ENCODE data around the gene HIPK4.
"Not testable (repeated sequence)": the region's sequence is repeated elsewhere in the genome, so short reads cannot be mapped to it uniquely, and the experiment has no call there.

The HIPK4 gene

GRCh38 chr19:40339018-40339728 is 50.8 kb downstream of the HIPK4 start:
- DNase-seq (ENCODE audit: low read depth): no peak

GRCh38 chr19:40337594-40337993 is 52.4 kb downstream of the HIPK4 start:
- DNase-seq (ENCODE audit: low read depth): no peak

DNA sequence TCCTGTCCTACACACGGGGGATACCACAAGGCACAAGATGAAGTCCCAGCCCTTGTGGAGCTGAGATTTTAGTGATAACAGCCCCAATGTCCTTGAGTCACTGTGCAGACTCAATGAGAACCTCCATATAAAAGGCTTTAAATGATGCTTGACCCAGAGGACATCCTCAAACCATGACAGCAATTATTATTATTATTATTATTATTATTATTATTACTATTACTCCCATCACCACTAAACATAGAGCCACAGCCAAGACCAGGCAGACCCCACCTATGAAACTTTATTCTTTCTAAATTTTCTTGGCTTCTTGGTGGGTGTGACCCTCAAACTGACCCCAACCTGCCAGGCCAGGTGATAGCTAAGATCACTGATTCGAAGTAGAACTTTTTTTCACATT is 52.9 kb downstream of the HIPK4 start:
- no peak for DNase-seq (ENCODE audit: low read depth)

- DNase-seq (ENCODE audit: low read depth): no peak
Measured at GRCh38 chr19:40336601-40336900, 53.4 kb downstream of the HIPK4 start.

DNA sequence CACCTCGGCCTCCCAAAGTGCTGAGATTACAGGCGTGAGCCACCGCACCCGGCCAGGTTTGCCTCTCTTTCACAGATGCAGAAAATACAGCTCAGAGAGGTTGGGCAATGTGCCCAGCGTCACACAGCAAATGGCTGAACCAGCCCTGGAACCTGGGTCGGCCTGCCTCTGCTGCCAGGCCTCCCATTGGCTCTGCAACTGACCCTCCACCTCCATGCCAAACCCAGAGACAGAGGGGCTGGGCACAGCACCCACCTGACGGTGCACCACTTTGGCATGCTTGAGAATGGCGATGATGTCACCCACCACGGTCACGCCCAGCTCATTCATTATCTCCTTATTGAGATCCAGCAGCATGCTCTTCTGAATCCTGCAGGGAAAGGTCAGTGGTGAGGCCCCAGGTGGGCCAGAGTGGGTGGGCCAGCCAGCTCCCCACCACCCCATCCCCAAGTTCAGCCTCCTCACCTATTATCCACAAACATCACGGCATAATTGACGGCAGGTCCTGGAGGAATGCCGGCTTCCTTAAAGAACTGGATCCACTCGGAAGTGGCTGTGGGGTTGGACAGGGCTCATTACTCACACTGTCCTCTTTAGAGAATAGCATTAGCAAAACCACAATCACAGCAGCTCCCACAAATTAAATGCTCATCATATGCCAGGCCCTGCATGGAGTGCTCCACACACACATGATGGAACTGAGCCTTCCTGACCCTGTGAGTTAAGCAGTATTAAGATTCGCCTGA is 54.0 kb downstream of the HIPK4 start:
- no peak for DNase-seq (ENCODE audit: low read depth)

DNA sequence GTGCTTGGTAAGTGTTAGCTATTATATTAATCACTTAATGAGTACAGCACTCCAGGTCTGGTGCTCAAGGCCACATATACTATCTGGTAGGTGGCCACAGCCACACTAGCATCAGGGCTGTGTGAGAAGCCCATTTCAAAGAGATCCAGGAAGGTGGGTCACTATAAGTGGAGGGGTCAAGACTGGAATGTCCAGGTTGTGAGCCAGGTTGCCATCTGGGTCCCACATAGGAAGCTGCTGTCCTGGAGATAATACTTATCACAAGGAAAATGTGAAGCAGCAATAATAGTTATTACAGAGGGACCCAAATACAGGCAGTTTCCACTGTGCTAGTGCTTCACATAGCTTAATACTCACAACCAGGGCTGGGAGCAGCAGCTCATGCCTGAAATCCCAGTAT is 54.9 kb downstream of the HIPK4 start:
- DNase-seq (ENCODE audit: low read depth): no peak

DNA sequence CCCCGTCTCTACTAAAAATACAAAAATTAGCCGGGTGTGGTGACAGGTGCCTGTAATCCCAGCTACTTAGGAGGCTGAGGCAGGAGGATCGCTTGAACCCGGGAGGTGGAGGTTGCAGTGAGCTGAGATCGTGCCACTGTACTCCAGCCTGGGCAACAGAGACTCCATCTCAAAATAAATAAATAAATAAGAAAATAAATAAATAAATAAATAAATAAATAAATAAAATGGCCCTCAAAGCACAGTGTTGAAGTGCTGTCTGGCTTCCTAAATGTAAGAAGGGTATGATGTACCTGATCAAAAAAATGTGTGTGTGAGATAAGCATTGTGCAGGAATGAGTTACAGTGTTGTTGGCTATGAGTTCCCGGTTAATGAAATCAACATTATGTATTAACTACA is 56.9 kb downstream of the HIPK4 start:
- not testable (repeated sequence) for DNase-seq (ENCODE audit: low read depth)

- no peak for DNase-seq (ENCODE audit: low read depth)
Measured at GRCh38 chr19:40332669-40333068, 57.3 kb downstream of the HIPK4 start.

DNA sequence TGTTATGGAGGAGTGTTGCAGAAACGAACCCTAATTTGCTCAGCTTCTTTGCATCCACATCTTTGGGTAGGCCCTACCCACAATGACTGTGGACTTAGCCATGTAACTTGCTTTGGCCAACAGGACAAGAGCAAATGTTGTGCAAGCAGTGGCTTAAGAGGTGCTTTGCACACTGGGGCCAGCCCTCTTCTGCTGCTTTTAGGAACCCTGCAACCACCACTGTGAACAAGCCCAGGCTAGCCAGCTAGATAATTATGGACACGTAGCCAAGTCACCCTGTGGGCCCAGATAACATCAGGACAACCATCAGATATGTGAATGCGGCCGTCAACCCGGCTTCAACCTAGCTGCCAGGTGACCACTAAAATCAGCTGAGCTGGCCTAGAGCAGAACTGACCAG is 58.9 kb downstream of the HIPK4 start:
- no peak for DNase-seq (ENCODE audit: low read depth)

Data from ELR (cell line).